HS-27A (cell line): Measurements from ENCODE around the gene AURKA.
"Not testable (repeated sequence)": the region's sequence is repeated elsewhere in the genome, so short reads cannot be mapped to it uniquely, and the experiment has no call there.

Experiments used
- DNase-seq: peaks from one replicate; pipeline ENCODE4 v3.0.0-alpha.2; 2012; ENCODE audit warnings: low read depth, missing footprints

The AURKA gene

GRCh38 chr20:56358600-56359211 lies 33.3 kb downstream of the AURKA start, which contains the start of gene FAM210B:
Gene FAM210B, plus strand, starts transcription at chr20:56358974. Its CDS starts 32 bp downstream, at chr20:56359006.
- peak; percentile 52 for DNase-seq

- no peak for DNase-seq
Measured at GRCh38 chr20:56358070-56358469, 33.9 kb downstream of the AURKA start.

GRCh38 chr20:56353356-56353755 lies 38.7 kb downstream of the AURKA start:
- DNase-seq: no peak

GRCh38 chr20:56352345-56353055 lies 39.5 kb downstream of the AURKA start:
- DNase-seq: no peak

GRCh38 chr20:56350842-56351241 lies 41.2 kb downstream of the AURKA start:
- no peak for DNase-seq

GRCh38 chr20:56348746-56349145 lies 43.3 kb downstream of the AURKA start:
- no peak for DNase-seq

GRCh38 chr20:56348305-56348693 lies 43.7 kb downstream of the AURKA start:
- no peak for DNase-seq

- DNase-seq: no peak
Measured at GRCh38 chr20:56347628-56348304, 44.2 kb downstream of the AURKA start.

GRCh38 chr20:56345911-56346310 lies 46.1 kb downstream of the AURKA start:
- no peak for DNase-seq

- DNase-seq: no peak
Measured at GRCh38 chr20:56343861-56344381, 48.1 kb downstream of the AURKA start.

- DNase-seq: no peak
Measured at GRCh38 chr20:56342783-56343182, 49.2 kb downstream of the AURKA start.

- DNase-seq: not testable (repeated sequence)
Measured at GRCh38 chr20:56336709-56337108, 55.3 kb downstream of the AURKA start.

GRCh38 chr20:56328861-56329260 lies 63.2 kb downstream of the AURKA start:
- DNase-seq: no peak

- DNase-seq: no peak
Measured at GRCh38 chr20:56324806-56325205, 67.2 kb downstream of the AURKA start.

GRCh38 chr20:56323656-56324055 lies 68.4 kb downstream of the AURKA start:
- DNase-seq: no peak

GRCh38 chr20:56323206-56323605 lies 68.8 kb downstream of the AURKA start:
- no peak for DNase-seq

GRCh38 chr20:56322681-56323080 lies 69.3 kb downstream of the AURKA start:
- DNase-seq: no peak
